ENCODE results near the gene DDOST.

Gene DDOST

DNA sequence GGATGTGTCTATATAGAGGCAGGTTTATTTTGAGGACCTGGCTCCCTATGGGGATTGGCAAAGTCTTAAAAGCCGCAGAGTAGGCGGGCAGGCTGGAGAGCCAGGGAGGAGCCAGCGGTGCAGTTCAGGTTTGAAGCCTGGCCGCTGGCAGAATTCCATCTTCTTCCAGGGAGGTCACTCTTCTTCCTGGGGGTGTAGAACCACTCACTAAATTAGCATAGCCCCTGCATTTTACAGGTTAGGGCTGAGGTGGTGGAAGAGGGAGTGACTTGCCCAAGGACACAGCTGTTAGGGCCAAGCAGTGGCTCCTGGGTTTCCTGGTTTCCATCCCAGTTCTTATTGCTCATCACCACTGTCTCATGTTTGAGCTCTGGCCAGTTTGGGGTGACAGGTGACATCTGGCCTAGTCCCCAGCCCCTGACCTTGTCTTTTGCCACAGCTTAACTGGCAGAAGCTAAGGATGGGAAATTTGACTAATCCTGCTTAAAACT, 26.5 kb downstream of the DDOST start:
- no peaks in the 10 kb centered on the region for H3K9me3 ChIP-seq (ENCODE audit: control insufficient read depth, insufficient read depth, low read length)
- peak overlapping the region; percentile 91 for H3K9ac ChIP-seq (ENCODE audit: low read depth, low read length)
- H3K36me3 ChIP-seq (ENCODE audit: insufficient read depth, low read length) = 0 out of 2 replicates have a peak, but pooled peaks cover 7% of the 10 kb centered on the region
- H3K4me1 ChIP-seq (ENCODE audit: insufficient read depth, low read length) = no peaks in the 10 kb centered on the region

DNA sequence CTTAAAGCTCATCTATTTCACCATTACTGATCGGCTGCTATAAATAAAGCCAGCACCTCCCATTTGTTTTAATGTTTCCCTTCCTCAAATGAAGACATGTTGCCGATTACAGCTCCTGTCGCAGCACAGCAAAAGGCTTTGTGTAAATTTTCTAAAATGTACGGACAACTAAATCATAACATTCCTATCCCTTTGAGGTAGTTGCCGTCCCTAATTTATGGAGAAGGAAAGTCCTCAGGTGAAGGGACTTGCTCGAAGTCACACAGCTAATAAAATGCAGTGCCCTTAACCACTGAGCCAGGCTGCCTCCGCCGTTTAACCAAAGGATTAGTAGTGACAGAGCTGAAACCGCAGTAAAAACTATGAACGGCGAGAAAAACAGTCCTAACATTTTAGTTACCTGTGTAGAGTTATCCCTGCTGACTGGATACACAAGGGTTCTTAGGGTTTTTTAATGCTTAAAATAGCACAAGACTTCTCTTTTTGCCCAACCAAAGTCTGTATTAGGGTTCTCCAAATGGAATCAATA, 27.0 kb downstream of the DDOST start:
- Histone ChIP-seq H3K36me3 (ENCODE audit: insufficient read depth, low read length) (0 out of 2 replicates have a peak, but pooled peaks cover 5% of the 10 kb centered on the region), H3K4me1 (ENCODE audit: insufficient read depth, low read length) (no peaks in the 10 kb centered on the region), H3K9me3 (ENCODE audit: control insufficient read depth, insufficient read depth, low read length) (no peaks in the 10 kb centered on the region), H3K9ac (ENCODE audit: low read depth, low read length) (peak overlapping the region; percentile 91)

DNA sequence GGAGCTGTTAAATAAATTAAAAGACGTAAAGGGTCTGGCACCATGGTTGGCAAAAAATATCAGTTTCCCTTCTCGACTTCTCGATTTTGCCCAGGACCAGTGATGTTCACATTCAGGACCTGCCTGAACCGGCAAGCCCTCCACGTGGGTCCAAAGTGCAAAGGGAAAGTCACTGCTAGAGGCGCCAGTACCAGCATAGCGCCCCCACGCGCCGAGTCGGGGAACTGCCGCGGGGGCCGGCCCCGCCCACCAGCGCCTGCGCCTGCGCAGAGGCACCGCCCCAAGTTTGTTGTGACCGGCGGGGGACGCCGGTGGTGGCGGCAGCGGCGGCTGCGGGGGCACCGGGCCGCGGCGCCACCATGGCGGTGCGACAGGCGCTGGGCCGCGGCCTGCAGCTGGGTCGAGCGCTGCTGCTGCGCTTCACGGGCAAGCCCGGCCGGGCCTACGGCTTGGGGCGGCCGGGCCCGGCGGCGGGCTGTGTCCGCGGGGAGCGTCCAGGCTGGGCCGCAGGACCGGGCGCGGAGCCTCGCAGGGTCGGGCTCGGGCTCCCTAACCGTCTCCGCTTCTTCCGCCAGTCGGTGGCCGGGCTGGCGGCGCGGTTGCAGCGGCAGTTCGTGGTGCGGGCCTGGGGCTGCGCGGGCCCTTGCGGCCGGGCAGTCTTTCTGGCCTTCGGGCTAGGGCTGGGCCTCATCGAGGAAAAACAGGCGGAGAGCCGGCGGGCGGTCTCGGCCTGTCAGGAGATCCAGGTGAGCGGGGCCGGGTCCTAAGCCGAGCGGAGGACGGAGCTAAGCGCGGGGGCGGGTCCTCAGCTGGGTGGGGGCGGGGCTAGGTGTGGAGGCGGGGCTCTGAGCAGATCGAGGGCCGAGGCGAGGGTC, 27.7 kb downstream of the DDOST start, which contains the start of gene PINK1:
TSS of gene PINK1 (plus strand) at position 269 of the 875 bp plus-strand sequence. CDS start at position 360, 91 bp downstream.
- Histone ChIP-seq H3K9me3 (ENCODE audit: control insufficient read depth, insufficient read depth, low read length) (no peaks in the 10 kb centered on the region), H3K9ac (ENCODE audit: low read depth, low read length) (peak within 1 kb of the TSS; percentile 91), H3K36me3 (ENCODE audit: insufficient read depth, low read length) (0 out of 2 replicates have a peak, but pooled peaks cover 2% of the 10 kb centered on the region), H3K4me1 (ENCODE audit: insufficient read depth, low read length) (no peaks in the 10 kb centered on the region)

DNA sequence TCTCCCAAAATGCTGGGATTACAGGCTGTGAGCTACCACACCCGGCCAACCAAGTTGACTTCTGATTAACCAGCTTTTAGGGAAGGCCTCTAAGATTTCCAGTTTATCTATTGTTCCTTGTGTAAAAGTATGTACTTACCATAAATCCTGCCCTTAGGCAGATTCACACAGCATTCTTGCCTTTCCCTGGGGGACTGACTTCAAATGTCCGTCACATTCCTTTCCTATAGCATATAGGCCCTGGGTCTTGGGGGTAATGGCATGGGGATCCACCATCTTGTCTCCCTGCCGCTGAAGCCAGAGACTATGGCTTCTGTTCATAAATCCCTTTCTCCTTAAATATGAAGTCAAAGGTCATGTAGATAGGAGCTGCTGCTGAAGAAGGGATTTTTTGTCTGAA, 28.8 kb downstream of the DDOST start:
- Histone ChIP-seq H3K36me3 (ENCODE audit: insufficient read depth, low read length) (no peaks in the 10 kb centered on the region), H3K9me3 (ENCODE audit: control insufficient read depth, insufficient read depth, low read length) (peaks cover 6% of the 10 kb centered on the region), H3K9ac (ENCODE audit: low read depth, low read length) (no peak overlapping the region), H3K4me1 (ENCODE audit: insufficient read depth, low read length) (no peaks in the 10 kb centered on the region)

DNA sequence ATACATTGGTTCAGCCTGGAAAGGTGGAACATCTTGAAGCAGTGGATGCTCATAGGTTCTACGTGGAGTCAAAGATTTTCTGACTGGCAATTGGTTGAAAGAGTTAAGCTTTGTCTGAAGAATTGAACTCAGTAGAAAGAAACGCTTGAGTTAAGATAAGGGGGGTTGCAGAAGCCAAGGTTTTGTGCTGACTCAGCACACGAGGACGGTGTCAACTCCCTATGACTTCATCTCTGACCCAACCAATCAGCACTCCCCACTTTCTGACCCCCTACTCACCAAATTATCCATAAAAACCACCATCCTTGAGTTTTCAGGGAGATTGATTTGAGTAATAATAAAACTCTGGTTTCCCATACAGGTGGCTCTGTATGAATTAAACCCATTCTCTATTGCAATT, 30.4 kb downstream of the DDOST start:
- Histone ChIP-seq H3K9me3 (ENCODE audit: control insufficient read depth, insufficient read depth, low read length) (peaks cover 13% of the 10 kb centered on the region), H3K4me1 (ENCODE audit: insufficient read depth, low read length) (no peaks in the 10 kb centered on the region), H3K36me3 (ENCODE audit: insufficient read depth, low read length) (no peaks in the 10 kb centered on the region), H3K9ac (ENCODE audit: low read depth, low read length) (no peak overlapping the region)

DNA sequence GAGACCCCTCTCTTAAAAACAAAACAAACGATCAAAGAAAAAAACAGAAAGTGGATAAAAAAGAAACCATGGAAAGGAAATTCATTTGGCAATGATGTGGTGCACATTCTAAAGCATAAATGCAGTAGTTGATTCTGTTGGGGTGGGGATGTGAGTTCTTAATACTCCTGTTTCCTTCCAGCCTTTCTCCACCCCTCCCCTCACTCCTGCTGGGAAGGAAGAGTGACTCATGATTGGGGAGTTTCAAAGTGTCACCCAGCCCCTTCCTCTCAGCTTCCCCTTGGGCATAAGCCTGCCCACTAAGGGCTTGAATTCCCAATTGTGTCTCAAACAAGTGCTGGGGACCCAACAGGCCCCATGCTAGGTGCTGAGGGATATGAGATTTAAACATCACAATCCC, 34.6 kb downstream of the DDOST start:
- H3K9me3 ChIP-seq (ENCODE audit: control insufficient read depth, insufficient read depth, low read length) = peaks cover 13% of the 10 kb centered on the region
- H3K4me1 ChIP-seq (ENCODE audit: insufficient read depth, low read length) = 0 out of 2 replicates have a peak, but pooled peaks cover 4% of the 10 kb centered on the region
- no peaks in the 10 kb centered on the region for H3K36me3 ChIP-seq (ENCODE audit: insufficient read depth, low read length)
- H3K9ac ChIP-seq (ENCODE audit: low read depth, low read length) = no peak overlapping the region

DNA sequence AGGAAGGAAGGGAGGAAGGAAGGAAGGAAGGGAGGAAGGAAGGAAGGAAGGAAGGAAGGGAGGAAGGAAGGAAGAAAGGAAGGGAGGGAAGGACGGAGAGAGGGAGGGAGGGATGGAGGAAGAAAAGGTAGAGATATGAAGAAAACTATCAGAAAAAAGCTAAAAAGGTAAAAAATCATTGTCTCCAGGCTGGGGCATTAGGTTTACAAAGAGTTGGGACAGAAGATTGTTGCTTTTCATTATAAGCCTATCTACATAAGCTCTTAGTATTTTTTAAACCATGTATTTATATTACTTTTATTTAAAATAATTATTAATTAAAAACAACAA, 35.1 kb downstream of the DDOST start:
- H3K4me1 ChIP-seq (ENCODE audit: insufficient read depth, low read length) = 0 out of 2 replicates have a peak, but pooled peaks cover 4% of the 10 kb centered on the region
- no peak overlapping the region for H3K9ac ChIP-seq (ENCODE audit: low read depth, low read length)
- peaks cover 13% of the 10 kb centered on the region for H3K9me3 ChIP-seq (ENCODE audit: control insufficient read depth, insufficient read depth, low read length)
- H3K36me3 ChIP-seq (ENCODE audit: insufficient read depth, low read length) = no peaks in the 10 kb centered on the region

DNA sequence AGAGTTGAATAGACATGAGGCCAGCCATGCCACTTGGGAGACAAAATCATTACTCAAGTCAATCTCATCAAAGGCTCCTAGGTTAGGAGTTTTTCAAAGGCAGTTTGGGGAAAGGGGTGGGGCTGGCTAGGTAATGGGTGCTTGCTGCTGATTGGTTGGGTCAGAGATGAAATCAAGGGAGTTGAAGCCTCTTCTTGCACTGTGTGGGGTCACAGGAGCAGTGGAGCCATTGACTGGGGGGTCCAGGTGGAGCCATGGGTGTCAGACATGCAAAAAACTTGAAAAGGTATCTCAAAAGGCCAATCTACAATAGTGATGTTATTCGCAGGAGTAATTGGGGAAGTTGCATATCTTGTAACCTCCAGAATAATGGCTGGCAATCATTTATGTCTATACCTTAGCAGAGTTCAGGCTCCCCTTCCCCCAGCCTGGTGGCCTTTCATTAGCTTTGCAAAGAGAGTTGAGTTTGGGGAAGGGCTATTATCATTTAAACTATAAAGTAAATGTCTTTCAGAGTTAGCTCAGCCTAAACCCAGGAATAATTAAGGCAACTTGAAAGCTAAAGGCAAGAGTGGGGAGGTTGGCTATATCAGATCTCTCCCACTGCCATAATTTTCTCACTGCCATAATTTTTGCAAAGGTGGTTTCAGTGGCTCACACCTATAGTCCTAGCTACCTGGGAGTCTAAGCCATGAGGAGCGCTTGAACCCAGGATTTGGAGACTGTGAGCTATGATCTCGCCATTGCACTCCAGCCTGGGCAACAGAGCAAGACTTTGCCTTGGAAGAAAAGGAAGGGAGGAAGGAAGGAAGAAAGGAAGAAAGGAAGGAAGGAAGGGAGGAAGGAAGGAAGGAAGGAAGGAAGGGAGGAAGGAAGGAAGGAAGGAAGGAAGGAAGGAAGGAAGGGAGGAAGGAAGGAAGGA, 35.7 kb downstream of the DDOST start:
- Histone ChIP-seq H3K9me3 (ENCODE audit: control insufficient read depth, insufficient read depth, low read length) (peaks cover 13% of the 10 kb centered on the region), H3K4me1 (ENCODE audit: insufficient read depth, low read length) (0 out of 2 replicates have a peak, but pooled peaks cover 4% of the 10 kb centered on the region), H3K36me3 (ENCODE audit: insufficient read depth, low read length) (no peaks in the 10 kb centered on the region), H3K9ac (ENCODE audit: low read depth, low read length) (no peak overlapping the region)

DNA sequence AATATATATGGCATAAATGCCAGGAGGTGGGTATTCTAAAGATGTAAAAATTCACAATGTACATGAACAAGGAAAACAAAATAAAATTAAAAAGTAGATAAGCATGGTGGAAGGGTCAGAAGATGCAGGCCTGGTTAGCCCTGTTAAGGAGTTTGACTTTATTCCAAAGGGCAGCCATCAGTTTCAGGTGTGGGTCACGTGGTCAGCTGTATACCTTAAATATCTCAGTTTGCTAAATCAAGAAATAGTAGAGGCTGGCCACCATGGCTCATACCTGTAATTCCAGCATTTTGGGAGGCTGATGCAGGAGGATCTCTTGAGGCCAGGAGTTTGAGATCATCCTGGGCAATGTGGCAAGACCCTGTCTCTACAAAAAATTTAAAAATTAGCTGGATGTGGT, 36.5 kb downstream of the DDOST start:
- Histone ChIP-seq H3K9me3 (ENCODE audit: control insufficient read depth, insufficient read depth, low read length) (peaks cover 13% of the 10 kb centered on the region), H3K4me1 (ENCODE audit: insufficient read depth, low read length) (0 out of 2 replicates have a peak, but pooled peaks cover 4% of the 10 kb centered on the region), H3K9ac (ENCODE audit: low read depth, low read length) (no peak overlapping the region), H3K36me3 (ENCODE audit: insufficient read depth, low read length) (no peaks in the 10 kb centered on the region)

DNA sequence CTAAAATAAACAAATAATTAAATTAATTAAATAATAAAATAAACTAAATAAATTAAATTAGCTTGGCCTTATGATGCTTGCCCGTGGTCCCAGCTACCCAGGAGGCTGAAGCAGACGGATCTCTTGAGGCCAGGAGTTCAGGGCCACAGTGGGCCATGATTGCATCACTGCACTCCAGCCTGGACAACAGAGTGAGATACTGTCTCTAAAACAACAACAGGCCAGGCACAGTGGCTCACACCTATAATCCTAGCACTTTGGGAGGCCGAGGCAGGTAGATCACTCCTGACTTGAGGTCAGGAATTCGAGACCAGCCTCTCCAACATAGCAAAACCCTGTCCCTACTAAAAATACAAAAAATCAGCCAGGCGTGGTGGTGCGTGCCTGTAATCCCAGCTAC, 40.2 kb downstream of the DDOST start:
- Histone ChIP-seq H3K36me3 (ENCODE audit: insufficient read depth, low read length) (no peaks in the 10 kb centered on the region), H3K9me3 (ENCODE audit: control insufficient read depth, insufficient read depth, low read length) (no peaks in the 10 kb centered on the region), H3K9ac (ENCODE audit: low read depth, low read length) (no peak overlapping the region), H3K4me1 (ENCODE audit: insufficient read depth, low read length) (peaks cover 12% of the 10 kb centered on the region; the same call in 1 of the 2 replicates)

- Histone ChIP-seq H3K4me1 (ENCODE audit: insufficient read depth, low read length) (peaks cover 17% of the 10 kb centered on the region; the same call in 1 of the 2 replicates), H3K9ac (ENCODE audit: low read depth, low read length) (no peak overlapping the region), H3K9me3 (ENCODE audit: control insufficient read depth, insufficient read depth, low read length) (no peaks in the 10 kb centered on the region), H3K36me3 (ENCODE audit: insufficient read depth, low read length) (no peaks in the 10 kb centered on the region)
Measured at GRCh38 chr1:20619999-20620398, 41.2 kb downstream of the DDOST start.

DNA sequence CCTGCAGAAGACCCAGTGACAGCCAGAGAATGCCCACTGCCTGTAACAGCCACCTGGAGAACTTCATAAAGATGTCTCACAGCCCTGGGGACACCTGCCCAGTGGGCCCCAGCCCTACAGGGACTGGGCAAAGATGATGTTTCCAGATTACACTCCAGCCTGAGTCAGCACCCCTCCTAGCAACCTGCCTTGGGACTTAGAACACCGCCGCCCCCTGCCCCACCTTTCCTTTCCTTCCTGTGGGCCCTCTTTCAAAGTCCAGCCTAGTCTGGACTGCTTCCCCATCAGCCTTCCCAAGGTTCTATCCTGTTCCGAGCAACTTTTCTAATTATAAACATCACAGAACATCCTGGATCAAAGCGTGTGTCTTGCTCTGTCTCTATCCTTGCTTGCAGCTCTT, 42.6 kb downstream of the DDOST start:
- H3K9me3 ChIP-seq (ENCODE audit: control insufficient read depth, insufficient read depth, low read length) = no peaks in the 10 kb centered on the region
- H3K9ac ChIP-seq (ENCODE audit: low read depth, low read length) = no peak overlapping the region
- no peaks in the 10 kb centered on the region for H3K36me3 ChIP-seq (ENCODE audit: insufficient read depth, low read length)
- peaks cover 25% of the 10 kb centered on the region for H3K4me1 ChIP-seq (ENCODE audit: insufficient read depth, low read length)

- no peaks in the 10 kb centered on the region for H3K36me3 ChIP-seq (ENCODE audit: insufficient read depth, low read length)
- H3K9ac ChIP-seq (ENCODE audit: low read depth, low read length) = no peak overlapping the region
- peaks cover 31% of the 10 kb centered on the region for H3K4me1 ChIP-seq (ENCODE audit: insufficient read depth, low read length)
- H3K9me3 ChIP-seq (ENCODE audit: control insufficient read depth, insufficient read depth, low read length) = no peaks in the 10 kb centered on the region
Measured at GRCh38 chr1:20616847-20617487, 44.2 kb downstream of the DDOST start.

Data from ES-I3 (cell line).